Uterus (tissue), 4 donors: ENCODE data around the gene ERVK3-1. TPM values are rescaled to one million over a fixed set of nuclear protein-coding genes. Genes with fewer than 3 reads are reported as not detected.
"Not testable (repeated sequence)": the region's sequence is repeated elsewhere in the genome, so short reads cannot be mapped to it uniquely, and the experiment has no call there.

Experiments
- DNase-seq, 2 donors: peaks; one replicate each; pipeline ENCODE4 v3.0.0-alpha.2; 2019 to 2020
- H3K27ac ChIP-seq, 2 donors: fragments of 200-600 bp; sonication (generic); 1 replicate in 1 of 2; 2 replicates in 1 of 2; pipeline ENCODE4 v1.5.1; 2016 to 2018
- H3K27me3 ChIP-seq, 2 donors: fragments of 200-600 bp; sonication (generic); one replicate each; pipeline ENCODE4 v1.5.1; 2018 to 2019; ENCODE audit warnings: control low read depth in 1 of 2
- H3K36me3 ChIP-seq, 2 donors: fragments of 200-600 bp; sonication (generic); one replicate each; pipeline ENCODE4 v1.5.1; 2019; ENCODE audit warnings: control low read depth in 1 of 2
- H3K4me1 ChIP-seq, 2 donors: fragments of 200-600 bp; sonication (generic); one replicate each; pipeline ENCODE4 v1.5.1; 2018 to 2019; ENCODE audit warnings: control low read depth in 1 of 2
- H3K4me3 ChIP-seq, 2 donors: fragments of 200-600 bp; sonication (generic); 1 replicate in 1 of 2; 2 replicates in 1 of 2; pipeline ENCODE4 v1.5.1; 2018 to 2019; ENCODE audit warnings: mild to moderate bottlenecking in 1 of 2
- H3K9me3 ChIP-seq, 2 donors: fragments of 200-600 bp; sonication (generic); one replicate each; pipeline ENCODE4 v1.5.1; 2019; ENCODE audit warnings: control low read depth in 1 of 2
- POLR2A ChIP-seq, 2 donors: fragments of 450-650 bp; IDR thresholded peaks; one replicate each; pipeline ENCODE4 v1.6.1; 2016; ENCODE audit warnings: antibody characterized with exemption in 2 of 2, mild to moderate bottlenecking in 1 of 2, moderate library complexity in 1 of 2
- intact Hi-C: fragments of 100-400 bp; cut with DNase I; formaldehyde crosslinking; loops from one replicate; pipeline ENCODE4 v1.15.1; 2023; ENCODE audit warnings: low total_unique reads
- total RNA-seq, 4 donors: library from RNA; depleted of rRNA in 3 of 4; stranded (reverse); fragments of >200 nt in 3 of 4; gene quantifications; one replicate each; pipeline versions ENCODE4 v1.1.0 to v1.2.4, GENCODE V29; 2014 to 2023
- TF ChIP-seq, protein P1 (sequence below), 4 experiments: fragments of 200-600 bp in 2 of 4; fragments of 450-650 bp in 2 of 4; sonication (generic) in 2 of 4; IDR thresholded peaks; one replicate each; pipeline ENCODE4 v1.5.1; 2016 to 2019; ENCODE audit warnings: antibody characterized with exemption in 4 of 4, mild to moderate bottlenecking in 2 of 4, moderate library complexity in 1 of 4
- donor health status: DM: yes; HTN: yes; CAD: no.

Gene ERVK3-1, protein sequence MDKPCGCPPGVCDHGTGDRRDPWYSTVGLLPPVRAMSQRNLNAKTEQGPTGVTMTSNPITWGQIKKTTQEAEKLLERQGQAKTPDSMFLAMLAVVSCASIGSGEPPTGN
- 10 to 100 TPM; 27.1 to 62.1 (median 39.2) TPM for total RNA-seq

DNA sequence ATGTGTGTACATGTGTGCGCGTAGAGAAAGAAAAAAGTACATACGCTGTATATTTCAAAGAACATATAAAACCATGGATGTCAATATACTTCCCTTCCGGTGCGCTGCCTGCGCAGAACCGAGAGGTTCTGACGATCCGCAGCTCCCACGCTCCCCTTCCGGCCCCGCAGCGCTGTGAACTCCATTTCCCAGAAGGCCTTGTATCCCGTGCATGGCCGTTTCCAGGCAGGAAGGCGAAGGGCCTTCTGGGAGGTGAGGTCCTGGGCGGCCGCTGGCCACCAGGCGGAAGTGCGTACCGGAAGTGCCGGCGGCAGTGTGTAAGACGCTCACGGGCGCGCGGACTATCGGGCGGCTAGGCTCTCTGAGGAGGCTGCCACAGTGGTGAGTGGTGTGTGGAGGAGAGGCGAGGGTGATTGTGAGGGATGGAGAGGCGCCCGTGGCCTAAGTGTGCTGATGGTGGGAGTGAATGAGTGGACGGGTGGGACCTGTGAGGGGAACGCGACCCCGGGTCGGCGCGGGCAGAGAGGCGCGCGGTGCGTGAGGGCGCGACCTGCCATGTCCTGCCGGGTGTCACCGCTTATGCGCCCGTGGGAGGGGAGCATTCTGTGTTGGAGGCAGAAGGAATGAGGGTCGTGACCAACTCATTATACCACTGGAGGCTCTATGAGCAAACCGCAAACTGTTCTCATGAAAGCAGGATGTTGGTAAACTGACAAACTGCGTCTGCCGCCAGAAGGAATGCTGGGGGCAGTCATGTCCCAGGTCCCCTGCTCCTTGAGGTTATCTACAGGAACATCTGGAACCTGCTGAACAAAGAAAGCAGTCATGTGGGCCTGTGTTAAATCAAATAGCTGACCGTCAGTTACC is at the start of gene ERVK3-1:
Gene ERVK3-1, plus strand, starts transcription at position 313 of the 867 bp plus-strand sequence. CDS start 6,792 bp downstream, outside the sequence.
- H3K36me3 ChIP-seq, result no peaks in the 10 kb centered on the region
- H3K27ac ChIP-seq, result peak within 1 kb of the TSS; percentile 74 to 88
- H3K27me3 ChIP-seq, result no peaks in the 10 kb centered on the region
- H3K4me1 ChIP-seq, result no peaks in the 10 kb centered on the region
- peak within 1 kb of the TSS; percentile 88 to 92 for H3K4me3 ChIP-seq
- DNase-seq, result peak; percentile 93 to 94
- H3K9me3 ChIP-seq, result no peaks in the 10 kb centered on the region
- intact Hi-C loops, result no loop called here
- TF ChIP-seq POLR2A (IDR thresholded peaks at IDR 0.05), result peak; percentile 66 to 83
- TF ChIP-seq, protein P1, sequence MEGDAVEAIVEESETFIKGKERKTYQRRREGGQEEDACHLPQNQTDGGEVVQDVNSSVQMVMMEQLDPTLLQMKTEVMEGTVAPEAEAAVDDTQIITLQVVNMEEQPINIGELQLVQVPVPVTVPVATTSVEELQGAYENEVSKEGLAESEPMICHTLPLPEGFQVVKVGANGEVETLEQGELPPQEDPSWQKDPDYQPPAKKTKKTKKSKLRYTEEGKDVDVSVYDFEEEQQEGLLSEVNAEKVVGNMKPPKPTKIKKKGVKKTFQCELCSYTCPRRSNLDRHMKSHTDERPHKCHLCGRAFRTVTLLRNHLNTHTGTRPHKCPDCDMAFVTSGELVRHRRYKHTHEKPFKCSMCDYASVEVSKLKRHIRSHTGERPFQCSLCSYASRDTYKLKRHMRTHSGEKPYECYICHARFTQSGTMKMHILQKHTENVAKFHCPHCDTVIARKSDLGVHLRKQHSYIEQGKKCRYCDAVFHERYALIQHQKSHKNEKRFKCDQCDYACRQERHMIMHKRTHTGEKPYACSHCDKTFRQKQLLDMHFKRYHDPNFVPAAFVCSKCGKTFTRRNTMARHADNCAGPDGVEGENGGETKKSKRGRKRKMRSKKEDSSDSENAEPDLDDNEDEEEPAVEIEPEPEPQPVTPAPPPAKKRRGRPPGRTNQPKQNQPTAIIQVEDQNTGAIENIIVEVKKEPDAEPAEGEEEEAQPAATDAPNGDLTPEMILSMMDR (IDR thresholded peaks at IDR 0.05), result peak in 3 of 4 experiments; percentile 12 to 76 (median 40)

DNA sequence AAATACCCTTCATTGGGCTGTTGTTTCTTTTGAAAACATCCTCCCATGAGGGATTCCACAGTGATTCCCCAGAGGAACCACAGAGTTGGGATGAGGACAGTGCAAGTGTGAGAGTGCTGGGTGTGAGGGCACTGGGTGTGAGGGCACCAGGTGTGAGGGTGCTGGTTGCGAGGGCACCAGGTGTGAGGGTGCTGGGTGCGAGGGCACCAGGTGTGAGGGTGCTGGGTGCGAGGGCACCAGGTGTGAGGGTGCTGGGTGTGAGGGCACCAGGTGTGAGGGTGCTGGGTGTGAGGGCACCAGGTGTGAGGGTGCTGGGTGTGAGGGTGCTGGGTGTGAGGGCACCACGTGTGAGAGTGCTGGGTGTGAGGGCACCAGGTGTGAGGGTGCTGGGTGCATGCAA is 46.9 kb upstream of the ERVK3-1 start:
- intact Hi-C loops, H3K4me3 ChIP-seq, H3K27ac ChIP-seq, H3K36me3 ChIP-seq, H3K4me1 ChIP-seq, DNase-seq, H3K27me3 ChIP-seq: not testable (repeated sequence)
- H3K9me3 ChIP-seq, result peaks cover 20 to 93% of the 10 kb centered on the region in 2 donors

DNA sequence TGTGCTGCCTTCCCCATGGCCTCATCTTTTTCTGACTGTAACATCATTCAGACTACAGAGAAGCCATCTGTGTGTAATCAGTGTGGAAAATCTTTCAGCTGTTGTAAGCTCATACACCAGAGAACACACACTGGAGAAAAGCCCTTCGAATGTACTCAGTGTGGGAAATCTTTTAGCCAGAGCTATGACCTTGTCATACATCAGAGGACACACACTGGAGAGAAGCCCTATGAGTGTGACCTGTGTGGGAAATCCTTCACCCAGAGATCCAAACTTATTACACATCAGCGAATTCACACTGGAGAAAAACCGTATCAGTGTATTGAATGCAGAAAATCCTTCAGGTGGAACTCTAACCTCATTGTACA is 43.6 kb upstream of the ERVK3-1 start:
- H3K27me3 ChIP-seq, result no peaks in the 10 kb centered on the region
- H3K36me3 ChIP-seq, result no peaks in the 10 kb centered on the region
- H3K4me1 ChIP-seq, result no peaks in the 10 kb centered on the region
- no peak for DNase-seq
- H3K27ac ChIP-seq, result no peak overlapping the region
- intact Hi-C loops, result no loop called here
- TF ChIP-seq POLR2A (IDR thresholded peaks at IDR 0.05), result no peak
- TF ChIP-seq, protein P1 (IDR thresholded peaks at IDR 0.05), result no peak
- H3K4me3 ChIP-seq, result no peak overlapping the region
- peaks cover 20 to 95% of the 10 kb centered on the region in 2 donors for H3K9me3 ChIP-seq

DNA sequence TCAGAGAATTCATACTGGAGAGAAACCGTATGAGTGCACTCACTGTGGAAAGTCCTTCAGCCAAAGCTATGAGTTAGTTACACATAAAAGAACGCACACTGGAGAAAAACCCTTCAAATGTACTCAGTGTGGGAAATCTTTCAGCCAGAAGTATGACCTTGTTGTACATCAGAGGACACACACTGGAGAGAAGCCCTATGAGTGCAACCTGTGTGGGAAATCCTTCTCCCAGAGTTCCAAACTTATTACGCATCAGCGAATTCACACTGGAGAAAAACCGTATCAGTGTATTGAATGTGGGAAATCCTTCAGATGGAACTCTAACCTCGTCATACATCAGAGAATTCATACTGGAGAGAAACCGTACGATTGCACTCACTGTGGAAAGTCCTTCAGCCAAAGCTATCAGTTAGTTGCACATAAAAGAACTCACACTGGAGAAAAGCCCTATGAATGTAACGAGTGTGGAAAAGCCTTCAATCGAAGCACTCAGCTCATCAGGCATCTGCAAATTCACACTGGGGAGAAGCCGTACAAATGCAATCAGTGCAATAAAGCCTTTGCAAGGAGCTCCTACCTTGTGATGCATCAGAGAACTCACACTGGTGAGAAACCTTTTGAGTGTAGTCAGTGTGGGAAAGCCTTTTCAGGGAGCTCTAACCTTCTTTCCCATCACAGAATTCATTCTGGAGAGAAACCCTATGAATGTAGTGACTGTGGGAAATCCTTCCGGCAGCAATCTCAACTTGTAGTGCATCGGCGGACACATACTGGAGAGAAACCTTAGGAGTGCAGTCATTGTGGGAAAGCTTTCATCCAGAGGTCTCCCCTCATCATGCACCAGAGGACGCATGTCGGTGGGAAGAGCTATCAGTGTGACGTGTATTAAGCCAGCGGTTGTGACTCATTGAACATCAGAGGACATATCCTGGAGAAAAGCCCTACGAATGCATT is 42.9 kb upstream of the ERVK3-1 start:
- Histone ChIP-seq H3K4me3 (no peak overlapping the region), H3K9me3 (peaks cover 20 to 95% of the 10 kb centered on the region in 2 donors), H3K36me3 (no peaks in the 10 kb centered on the region), H3K27me3 (no peaks in the 10 kb centered on the region), H3K27ac (no peak overlapping the region), H3K4me1 (no peaks in the 10 kb centered on the region)
- no peak for DNase-seq
- TF ChIP-seq POLR2A (IDR thresholded peaks at IDR 0.05), result no peak
- TF ChIP-seq, protein P1 (IDR thresholded peaks at IDR 0.05), result no peak
- intact Hi-C loops, result no loop called here

DNA sequence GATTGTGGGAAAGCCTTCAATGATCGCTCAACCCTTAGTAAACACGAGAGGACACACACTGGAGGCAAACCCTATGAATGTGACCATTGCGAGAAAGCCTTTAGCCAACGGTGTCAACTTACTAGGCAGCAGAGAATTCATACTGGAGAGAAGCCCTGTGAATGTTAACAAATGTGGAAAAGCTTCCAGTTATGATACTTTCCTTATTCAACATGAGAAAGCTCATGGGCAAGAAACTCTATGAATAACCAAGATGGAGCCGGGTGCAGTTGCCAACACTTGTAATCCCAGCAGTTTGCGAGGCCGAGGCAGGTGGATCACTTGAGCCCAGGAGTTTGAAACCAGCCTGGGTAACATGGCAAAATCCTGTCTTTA is 42.3 kb upstream of the ERVK3-1 start:
- DNase-seq, result no peak
- Histone ChIP-seq H3K27ac (no peak overlapping the region), H3K36me3 (no peaks in the 10 kb centered on the region), H3K27me3 (no peaks in the 10 kb centered on the region), H3K4me3 (no peak overlapping the region), H3K4me1 (no peaks in the 10 kb centered on the region), H3K9me3 (peaks cover 20 to 95% of the 10 kb centered on the region in 2 donors)
- no peak for TF ChIP-seq POLR2A (IDR thresholded peaks at IDR 0.05)
- TF ChIP-seq, protein P1 (IDR thresholded peaks at IDR 0.05), result no peak
- intact Hi-C loops, result no loop called here
